ENCODE data around the gene ACTN1.
"Not testable (repeated sequence)": the region's sequence is repeated elsewhere in the genome, so short reads cannot be mapped to it uniquely, and the experiment has no call there.

GRCh38 chr14:68847640-68848039, 131.5 kb downstream of the ACTN1 start:
- TF ChIP-seq POLR2A, CTCF (IDR thresholded peaks at IDR 0.05): not testable (repeated sequence)
